ENCODE data around the gene ART3. TPM values are rescaled to one million over a fixed set of nuclear protein-coding genes. Genes with fewer than 3 reads are reported as not detected.
"Not testable (repeated sequence)": the region's sequence is repeated elsewhere in the genome, so short reads cannot be mapped to it uniquely, and the experiment has no call there.

Gene ART3, protein sequence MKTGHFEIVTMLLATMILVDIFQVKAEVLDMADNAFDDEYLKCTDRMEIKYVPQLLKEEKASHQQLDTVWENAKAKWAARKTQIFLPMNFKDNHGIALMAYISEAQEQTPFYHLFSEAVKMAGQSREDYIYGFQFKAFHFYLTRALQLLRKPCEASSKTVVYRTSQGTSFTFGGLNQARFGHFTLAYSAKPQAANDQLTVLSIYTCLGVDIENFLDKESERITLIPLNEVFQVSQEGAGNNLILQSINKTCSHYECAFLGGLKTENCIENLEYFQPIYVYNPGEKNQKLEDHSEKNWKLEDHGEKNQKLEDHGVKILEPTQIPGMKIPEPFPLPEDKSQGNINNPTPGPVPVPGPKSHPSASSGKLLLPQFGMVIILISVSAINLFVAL
- total RNA-seq (2014; rRNA removed) = not detected in 2 replicates
- polyA plus RNA-seq (2012) = 0.10 TPM

DNA sequence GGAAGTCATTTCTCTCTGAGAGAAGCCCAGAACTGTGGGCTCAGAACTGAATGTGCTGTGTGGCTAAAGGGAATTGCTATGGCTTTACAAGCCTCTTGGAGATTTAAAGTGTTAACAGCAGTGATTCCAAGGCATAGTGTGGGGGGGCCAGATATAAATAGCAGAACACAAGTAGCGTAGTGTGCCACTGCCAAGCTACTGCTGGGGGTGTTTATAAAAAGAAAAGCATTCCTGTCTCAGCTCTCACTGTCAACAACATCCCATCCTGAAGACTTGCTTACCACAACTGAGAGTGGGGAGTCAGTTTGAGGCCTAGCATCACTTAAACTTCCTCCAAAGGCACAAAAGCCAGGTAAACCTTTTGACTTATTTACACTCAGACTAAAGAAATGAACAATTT, at the start of gene ART3:
ART3 (plus strand) TSS at position 242 of the 400 bp plus-strand sequence. CDS start 1,181 bp downstream, outside the sequence.
- DNase-seq (ENCODE audit: low read depth) = no peak

DNA sequence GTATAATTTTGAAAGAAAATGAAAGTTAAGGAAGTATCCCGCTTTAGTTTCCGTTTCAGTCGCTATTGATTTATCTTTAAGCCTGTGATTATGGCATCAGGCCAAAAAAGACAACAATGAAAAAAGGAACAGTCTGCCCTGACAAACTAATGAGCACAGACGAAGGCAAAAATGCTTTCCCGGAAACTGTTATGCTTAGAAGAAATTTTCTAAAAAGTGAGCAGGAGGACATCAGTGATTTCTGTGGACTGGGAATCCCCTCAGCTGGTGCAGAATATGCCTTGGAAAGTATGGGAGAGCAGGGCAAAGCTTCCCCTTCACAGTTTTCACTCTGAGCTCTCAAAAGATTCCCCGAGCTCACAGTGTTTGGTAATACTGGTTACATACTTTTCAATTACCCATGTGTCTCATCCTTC, 46.2 kb upstream of the ART3 start:
- no peak for DNase-seq (ENCODE audit: low read depth)

DNA sequence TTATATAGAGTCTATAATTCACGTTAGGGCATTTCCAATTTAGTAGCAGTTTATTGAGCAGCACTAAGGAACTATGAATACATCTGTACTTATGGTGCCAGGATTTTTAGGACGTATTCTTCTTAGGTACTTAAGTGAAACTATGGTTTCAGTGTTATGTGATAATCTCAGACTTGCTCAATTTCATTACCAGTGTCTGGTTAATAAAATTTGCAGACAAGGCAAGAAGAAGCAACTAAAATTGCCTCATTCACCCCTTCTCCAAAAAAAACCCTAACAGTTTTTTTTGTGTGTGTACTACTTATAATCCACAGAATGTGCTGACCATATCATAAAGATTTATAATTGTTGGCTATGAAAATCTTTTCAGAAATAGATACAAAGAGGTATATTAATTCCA, 45.2 kb upstream of the ART3 start:
- no peak for DNase-seq (ENCODE audit: low read depth)

DNA sequence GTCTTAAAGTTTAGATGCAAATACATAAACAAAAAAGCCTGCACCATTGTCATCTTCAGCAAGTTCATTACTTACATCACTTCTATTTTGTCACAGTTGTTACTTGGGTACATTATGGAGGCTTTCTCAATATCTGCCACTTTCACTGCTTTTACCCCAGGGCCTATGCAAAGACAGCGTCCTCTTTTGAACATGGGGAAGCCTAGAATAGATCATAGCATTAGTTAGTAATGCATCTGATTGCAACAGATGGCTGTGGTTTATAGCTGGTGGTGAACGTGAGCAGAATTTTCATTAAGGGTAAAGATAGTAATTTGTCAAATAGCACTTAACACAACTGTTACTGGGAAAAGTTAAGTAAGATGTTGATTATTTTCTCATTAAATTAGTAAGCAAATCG, 39.4 kb upstream of the ART3 start:
- DNase-seq (ENCODE audit: low read depth) = no peak

DNA sequence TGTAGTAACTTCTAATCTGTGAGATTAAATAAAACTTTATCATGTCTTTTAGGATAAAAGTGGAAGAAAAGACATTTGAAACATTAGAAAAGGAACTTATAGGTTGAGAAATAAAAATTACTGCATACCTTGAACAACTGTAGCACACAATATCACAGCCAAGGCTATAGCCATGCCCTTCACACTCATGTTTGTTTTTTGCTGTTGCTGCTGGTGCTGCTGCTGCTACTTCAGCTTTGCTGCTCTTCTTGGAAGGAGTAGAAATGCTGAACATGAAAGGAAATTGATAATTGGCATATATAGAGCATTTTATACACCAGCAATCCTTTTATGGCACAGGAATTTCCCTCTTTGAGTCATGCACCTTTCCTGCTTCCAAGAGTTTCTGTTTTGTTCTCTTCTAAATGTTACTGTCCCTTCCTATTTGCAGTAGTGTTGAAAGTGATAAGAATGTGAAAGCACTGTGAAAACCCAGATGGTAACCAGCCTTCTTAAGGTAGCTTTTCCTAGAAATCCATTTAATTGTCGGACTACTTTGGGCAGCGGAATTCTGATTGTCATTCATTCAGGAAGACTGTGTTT, 38.6 kb upstream of the ART3 start, which contains the start of gene CXCL11:
CXCL11 (minus strand) TSS at position 272 of the 582 bp plus-strand sequence; CDS start at position 189, 83 bp downstream.
- DNase-seq (ENCODE audit: low read depth) = no peak

DNA sequence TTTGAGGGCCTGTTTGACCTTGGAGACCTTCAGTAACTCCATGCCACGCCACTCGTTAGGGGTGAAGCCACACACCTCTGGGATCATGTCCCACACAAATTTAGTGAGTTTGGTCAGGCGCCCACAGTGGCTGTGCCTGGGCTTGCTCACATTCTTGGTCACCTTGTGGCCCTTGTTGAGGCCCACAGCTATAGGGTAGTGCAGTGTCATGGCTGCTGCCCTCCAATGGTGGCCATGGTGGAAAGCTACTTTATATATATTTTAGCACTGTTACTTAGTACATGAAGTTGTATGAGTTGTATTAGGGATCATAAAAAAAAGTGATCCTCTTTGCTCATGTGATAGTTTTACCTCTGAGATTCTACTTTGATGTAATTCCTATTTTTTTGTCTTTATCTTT, 37.7 kb upstream of the ART3 start:
- no peak for DNase-seq (ENCODE audit: low read depth)

DNA sequence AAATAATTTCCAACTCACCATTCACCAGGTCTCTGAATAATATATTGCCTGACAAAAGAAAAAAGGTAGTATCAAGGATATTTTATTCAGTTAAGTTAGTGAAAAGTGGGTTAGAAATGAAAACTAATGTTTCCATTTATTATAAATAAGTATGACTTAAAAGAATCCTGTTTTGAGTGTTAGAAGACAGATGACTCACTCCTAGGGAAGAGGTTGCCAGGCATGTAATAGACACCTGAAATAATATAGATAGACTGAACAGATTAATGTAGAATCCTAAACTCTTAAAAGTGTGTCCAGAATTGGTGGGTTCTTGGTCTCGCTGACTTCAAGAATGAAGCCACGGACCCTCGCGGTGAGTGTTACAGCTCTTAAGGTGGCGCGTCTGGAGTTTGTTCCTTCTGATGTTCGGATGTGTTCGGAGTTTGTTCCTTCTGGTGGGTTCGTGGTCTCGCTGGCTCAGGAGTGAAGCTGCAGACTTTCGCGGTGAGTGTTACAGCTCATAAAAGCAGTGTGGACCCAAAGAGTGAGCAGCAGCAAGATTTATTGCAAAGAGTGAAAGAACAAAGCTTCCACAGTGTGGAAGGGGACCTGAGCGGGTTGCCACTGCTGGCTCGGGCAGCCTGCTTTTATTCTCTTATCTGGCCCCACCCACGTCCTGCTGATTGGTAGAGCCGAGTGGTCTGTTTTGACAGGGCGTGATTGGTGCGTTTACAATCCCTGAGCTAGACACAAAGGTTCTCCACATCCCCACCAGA, 32.1 kb upstream of the ART3 start:
- peak; percentile 10 for DNase-seq (ENCODE audit: low read depth)

DNA sequence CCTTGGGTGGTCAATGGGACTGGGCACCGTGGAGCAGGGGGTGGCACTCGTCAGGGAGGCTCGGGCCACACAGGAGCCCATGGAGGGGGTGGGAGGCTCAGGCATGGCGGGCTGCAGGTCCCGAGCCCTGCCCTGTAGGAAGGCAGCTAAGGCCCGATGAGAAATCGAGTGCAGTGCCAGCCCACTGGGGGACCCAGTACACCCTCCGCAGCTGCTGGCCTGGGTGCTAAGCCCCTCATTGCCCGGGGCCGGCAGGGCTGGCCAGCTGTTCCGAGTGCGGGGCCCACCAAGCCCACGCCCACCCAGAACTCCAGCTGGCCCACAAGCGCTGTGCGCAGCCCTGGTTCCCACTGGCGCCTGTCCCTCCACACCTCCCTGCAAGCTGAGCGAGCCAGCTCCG, 31.2 kb upstream of the ART3 start:
- DNase-seq (ENCODE audit: low read depth) = not testable (repeated sequence)

DNA sequence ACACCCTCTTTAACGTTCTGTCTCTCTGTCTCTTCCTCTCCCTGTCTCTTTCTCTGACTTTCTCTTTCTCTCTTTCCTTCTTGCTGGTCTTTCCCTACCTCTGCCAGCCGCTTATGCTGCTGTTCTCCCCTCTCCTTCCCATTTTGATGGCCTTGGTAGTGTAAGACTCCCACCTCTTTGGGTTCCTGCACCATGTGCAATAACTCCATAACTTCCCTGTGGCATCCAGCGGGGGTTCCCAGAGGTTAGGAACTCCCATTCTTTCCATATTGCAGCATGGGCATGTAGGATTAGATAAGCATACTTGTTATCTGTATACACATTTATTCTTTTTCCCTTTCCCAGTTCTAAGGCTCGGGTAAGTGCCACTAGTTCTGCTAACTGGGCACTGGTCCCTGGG, 29.8 kb upstream of the ART3 start:
- DNase-seq (ENCODE audit: low read depth) = not testable (repeated sequence)

DNA sequence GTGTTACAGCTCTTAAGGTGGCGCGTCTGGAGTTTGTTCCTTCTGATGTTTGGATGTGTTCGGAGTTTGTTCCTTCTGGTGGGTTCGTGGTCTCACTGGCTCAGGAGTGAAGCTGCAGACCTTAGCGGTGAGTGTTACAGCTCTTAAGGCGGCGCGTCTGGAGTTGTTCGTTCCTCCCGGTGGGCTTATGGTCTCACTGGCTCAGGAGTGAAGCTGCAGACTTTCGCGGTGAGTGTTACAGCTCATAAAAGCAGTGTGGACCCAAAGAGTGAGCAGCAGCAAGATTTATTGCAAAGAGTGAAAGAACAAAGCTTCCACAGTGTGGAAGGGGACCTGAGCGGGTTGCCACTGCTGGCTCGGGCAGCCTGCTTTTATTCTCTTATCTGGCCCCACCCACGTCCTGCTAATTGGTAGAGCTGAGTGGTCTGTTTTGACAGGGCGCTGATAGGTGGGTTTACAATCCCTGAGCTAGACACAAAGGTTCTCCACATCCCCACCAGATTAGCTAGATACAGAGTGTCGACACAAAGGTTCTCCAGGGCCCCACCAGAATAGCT, 24.6 kb upstream of the ART3 start:
- DNase-seq (ENCODE audit: low read depth) = not testable (repeated sequence)

DNA sequence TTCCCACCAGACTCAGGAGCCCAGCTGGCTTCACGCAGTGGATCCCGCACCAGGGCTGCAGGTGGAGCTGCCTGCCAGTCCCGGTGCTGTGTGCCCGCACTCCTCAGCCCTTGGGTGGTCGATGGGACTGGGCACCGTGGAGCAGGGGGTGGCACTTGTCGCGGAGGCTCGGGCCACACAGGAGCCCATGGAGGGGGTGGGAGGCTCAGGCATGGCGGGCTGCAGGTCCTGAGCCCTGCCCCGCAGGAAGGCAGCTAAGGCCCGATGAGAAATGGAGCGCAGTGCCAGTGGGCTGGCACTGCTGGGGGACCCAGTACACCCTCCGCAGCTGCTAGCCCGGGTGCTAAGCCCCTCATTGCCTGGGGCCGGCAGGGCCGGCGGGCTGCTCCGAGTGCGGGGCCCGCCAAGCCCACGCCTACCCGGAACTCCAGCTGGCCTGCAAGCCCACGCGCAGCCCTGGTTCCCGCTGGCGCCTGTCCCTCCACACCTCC, 23.9 kb upstream of the ART3 start:
- DNase-seq (ENCODE audit: low read depth) = not testable (repeated sequence)

DNA sequence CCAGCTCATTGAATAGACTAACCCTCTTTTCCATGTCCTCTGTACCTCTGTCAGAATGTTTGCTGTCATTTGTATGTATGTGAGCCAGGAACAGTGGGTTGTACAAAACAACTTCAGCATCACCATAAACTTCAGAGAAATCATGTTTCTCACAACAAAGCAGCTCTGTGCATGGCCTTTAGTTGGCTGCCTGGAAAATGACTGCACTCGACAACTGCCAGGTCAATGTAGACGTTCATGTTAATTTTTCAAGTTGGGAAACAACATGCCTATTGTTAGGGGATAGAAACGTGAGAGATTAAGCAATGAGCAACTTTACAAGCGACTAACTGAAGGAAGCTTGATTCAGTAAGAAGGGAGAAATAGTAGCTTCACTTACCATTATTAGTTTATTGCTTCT, 20.8 kb upstream of the ART3 start:
- DNase-seq (ENCODE audit: low read depth) = no peak

DNA sequence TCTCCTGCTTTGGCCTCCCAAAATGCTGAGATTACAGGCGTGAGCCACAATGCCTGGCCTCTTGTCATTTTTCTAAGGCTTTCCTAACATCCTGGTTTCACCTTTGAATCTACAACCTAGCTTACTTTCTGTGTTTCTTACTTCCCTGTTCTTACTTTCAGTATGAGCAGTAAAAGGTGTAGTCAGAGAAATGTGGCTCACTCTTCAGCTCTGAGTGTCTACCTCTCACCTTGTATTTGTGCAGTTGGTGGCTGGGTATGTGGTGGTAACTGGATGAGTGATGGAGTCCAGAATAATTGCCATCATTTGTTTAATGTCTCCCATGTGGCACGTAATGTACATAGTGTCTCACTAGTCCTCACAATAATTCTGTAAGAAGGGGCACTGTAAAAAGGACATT, 19.5 kb upstream of the ART3 start:
- DNase-seq (ENCODE audit: low read depth) = no peak

DNA sequence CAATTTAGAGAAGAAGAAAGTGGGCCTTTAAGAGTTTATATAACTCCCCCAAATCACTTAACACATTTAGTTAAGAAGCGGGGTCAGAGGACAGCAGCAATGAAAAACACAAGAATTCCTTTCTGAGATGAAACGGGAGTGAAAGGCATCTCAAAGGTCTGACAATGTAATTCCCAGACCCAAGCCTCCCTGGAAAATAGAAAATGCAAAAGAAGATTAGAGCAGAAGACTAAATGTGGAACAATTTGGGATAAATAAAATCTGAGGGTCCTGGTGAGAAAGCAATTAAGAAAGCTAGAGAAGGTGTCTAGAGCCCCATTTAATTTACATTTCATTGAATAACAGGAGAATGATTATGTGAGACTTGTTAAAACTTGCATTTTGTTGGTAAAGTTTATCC, 19.1 kb upstream of the ART3 start:
- DNase-seq (ENCODE audit: low read depth) = no peak

DNA sequence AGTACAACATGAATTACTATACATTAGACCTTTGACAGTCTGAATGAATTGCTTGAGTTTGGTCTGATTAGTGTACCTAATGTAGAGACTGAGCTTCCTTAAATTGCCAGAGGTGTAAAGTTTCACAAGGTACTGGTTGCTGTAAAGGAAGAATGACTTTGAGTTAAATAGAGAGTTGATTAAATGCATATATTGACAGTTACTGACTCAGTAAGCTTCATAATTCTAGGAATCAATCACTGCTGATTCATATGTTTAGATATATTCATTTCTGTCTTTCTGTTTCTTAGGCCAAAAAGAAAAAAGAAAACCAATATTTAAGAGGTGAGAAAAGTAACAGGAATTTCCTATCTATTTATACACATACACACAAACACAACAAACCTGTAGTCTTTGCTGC, 16.2 kb upstream of the ART3 start:
- DNase-seq (ENCODE audit: low read depth) = no peak

DNA sequence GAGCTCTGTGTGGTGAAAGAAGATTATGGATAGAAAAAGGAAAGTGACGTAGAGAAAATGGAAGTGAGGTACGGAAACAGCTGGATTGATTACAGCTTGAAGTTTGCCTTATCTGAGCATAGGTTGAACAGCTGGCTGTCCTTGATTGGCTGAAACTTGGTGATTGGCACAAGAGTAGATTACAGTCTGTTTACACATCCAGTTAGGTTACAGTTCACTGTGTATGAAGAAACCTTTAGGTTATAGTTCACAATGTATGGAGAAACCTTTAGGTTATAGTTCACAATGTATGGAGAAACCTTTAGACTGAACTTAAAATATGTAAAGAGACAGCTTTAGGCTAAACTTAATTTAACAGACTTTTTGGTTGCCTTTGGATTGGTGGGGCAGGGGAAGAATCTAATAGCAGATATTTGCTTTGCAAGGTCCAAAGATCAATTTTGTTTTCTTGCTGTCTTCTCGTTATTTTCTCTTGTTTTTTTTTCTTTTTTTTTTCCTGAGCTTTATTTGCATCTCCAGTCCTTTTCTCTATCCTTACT, 15.6 kb upstream of the ART3 start:
- no peak for DNase-seq (ENCODE audit: low read depth)

DNA sequence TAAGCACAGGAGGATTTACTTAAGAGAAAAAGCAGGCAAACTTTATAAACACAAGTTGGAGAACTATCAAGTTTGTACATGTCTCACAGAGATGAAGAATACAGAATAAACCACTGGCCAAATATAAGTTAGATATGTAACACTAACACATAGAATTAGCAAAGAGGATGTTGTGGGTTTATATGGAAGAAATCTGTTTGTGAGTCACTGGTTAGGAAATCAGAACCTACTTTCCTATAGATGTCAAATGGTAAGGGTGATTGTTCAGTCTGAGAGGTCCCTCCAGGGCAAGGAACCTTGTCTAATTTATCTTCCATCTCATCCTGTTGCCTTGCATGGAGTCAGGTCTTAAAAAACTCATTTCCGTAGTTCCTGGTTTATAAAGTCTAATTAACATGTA, 14.8 kb upstream of the ART3 start:
- DNase-seq (ENCODE audit: low read depth) = no peak

DNA sequence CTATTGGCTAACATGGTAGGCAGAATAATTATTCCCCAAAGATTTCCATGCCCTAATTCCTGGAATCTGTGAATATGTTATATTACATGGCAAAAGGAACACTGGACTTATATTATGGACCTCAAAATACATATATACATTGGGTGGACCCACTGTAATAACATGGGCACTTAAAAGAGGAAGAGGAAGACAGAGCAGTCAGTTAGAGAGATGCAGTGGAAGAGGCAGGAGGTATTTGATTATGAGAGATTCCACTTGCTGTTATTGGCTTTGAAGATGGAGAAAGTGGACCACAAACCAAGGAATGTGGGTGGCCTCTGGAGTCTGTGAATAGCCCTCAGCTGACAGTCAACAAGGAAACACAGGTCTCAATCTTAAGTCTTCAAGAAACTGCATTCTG, 14.0 kb upstream of the ART3 start:
- DNase-seq (ENCODE audit: low read depth) = no peak

DNA sequence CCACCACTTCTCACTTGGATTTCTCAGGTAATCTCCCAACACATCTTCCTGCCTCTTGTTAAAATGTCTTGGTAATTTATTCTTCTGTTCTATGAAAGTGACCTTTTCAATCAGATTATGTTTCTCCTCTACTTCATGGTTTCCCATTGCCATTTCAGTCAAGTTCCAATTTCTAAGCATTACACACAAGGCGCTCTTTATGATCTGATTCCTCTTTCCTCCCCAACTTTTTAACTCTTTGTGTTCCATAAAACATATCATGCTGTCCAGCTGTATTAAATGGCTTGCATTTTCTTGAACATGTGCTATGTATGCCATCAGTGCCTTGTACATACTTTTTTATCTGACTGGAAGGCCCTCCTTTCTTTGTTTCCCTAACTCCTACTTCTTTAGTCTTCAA, 13.1 kb upstream of the ART3 start:
- DNase-seq (ENCODE audit: low read depth) = no peak

DNA sequence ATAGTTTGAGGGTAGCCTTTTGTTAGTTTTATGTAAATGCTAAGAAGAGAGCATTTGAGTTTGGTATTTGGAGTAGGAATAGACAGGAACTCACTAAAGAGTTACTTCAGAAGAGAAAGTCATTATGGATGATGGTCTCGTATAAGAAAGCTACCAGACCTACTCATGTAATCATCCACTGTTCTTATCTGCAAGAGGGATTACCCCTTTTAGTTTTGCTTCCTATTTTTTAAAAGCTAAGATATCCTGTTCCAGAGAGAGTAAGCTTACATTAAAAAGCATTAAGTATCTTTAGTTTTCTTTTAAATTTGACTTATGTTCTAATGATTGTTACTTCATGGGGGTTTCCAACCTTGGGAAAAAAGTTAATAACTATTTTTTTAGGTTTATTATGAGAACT, 12.5 kb upstream of the ART3 start:
- no peak for DNase-seq (ENCODE audit: low read depth)

DNA sequence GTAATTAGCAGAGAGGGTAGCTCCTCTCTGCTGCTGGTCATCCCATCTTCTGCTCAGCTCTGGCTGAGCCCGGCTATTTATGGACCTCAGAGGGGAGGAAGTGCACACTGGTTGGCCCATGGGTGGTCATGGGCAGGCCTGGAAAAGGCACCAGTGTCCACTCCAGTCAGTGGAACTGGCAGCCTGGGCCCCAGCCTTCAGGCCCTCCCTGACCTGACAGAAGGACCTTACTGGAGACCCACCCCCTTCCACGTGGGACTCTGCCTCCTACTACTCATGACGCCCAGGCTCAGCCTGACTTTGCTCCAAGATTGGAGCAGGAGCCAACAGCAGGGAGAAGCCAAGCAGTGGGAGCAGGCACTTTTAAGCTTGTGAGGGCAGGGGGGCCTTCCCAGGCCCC, 8.0 kb upstream of the ART3 start:
- no peak for DNase-seq (ENCODE audit: low read depth)

Data from LHCN-M2 (cell line).